AG04449 (cell line): Measurements from ENCODE around the gene PDK4.

ENCODE experiments used
- CTCF ChIA-PET: fragments of 350-600 bp; formaldehyde crosslinking; extraction: SDS; loops from one replicate; lab custom pipeline; 2021; ENCODE audit warnings: antibody characterized with exemption; lab: Yijun Ruan, JAX
- POLR2A ChIA-PET: fragments of 400-600, 350-600 bp; formaldehyde crosslinking; extraction: SDS; loops from one replicate; lab custom pipeline; 2020; ENCODE audit warnings: antibody characterized with exemption, inconsistent platforms; lab: Yijun Ruan, JAX
- DNase-seq: peaks from one replicate; pipeline ENCODE4 v3.0.0-alpha.2; 2010; ENCODE audit warnings: low read depth, low spot score
- H3K4me3 ChIP-seq: 2 replicates; pipeline ENCODE4 v1.5.1; 2011; ENCODE audit warnings: low read depth, mild to moderate bottlenecking, control low read depth, low read length
- TF ChIP-seq, protein P1 (sequence below): IDR thresholded peaks from one replicate; pipeline ENCODE4 v1.5.1; 2011; ENCODE audit warnings: mild to moderate bottlenecking, moderate library complexity, low read length, control low read depth, inconsistent platforms; ENCODE audit not compliant: insufficient read depth; ENCODE audit errors: missing control alignments

Gene PDK4

DNA sequence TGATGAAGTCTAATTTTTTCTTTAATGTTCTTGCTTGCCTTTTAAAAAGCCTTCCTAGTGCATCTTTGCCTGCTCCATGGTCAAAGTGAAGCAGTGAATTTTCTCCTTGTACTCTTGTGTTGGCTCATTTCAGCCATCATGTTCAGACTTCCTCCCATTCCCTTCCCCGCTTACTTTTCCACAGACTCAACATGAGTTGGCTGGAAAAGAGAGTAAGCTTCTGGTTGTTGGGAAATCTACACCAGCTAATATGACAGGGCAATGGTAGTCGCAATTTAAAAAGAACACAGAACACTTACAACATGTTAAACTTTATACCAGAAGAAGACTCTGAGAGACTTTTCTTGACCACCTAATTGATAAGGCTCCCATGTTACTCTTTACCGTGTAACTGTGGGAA is 24.3 kb upstream of the PDK4 start:
- DNase-seq = no peak
- POLR2A ChIA-PET = no interaction called here
- H3K4me3 ChIP-seq = no peak overlapping the region
- TF ChIP-seq, protein P1, sequence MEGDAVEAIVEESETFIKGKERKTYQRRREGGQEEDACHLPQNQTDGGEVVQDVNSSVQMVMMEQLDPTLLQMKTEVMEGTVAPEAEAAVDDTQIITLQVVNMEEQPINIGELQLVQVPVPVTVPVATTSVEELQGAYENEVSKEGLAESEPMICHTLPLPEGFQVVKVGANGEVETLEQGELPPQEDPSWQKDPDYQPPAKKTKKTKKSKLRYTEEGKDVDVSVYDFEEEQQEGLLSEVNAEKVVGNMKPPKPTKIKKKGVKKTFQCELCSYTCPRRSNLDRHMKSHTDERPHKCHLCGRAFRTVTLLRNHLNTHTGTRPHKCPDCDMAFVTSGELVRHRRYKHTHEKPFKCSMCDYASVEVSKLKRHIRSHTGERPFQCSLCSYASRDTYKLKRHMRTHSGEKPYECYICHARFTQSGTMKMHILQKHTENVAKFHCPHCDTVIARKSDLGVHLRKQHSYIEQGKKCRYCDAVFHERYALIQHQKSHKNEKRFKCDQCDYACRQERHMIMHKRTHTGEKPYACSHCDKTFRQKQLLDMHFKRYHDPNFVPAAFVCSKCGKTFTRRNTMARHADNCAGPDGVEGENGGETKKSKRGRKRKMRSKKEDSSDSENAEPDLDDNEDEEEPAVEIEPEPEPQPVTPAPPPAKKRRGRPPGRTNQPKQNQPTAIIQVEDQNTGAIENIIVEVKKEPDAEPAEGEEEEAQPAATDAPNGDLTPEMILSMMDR = no peak
- CTCF ChIA-PET = interaction anchor here (1.4 kb wide), 1 partner anchor 10 kb away, joined by 3 read pairs; no protein-coding TSS in a partner anchor

DNA sequence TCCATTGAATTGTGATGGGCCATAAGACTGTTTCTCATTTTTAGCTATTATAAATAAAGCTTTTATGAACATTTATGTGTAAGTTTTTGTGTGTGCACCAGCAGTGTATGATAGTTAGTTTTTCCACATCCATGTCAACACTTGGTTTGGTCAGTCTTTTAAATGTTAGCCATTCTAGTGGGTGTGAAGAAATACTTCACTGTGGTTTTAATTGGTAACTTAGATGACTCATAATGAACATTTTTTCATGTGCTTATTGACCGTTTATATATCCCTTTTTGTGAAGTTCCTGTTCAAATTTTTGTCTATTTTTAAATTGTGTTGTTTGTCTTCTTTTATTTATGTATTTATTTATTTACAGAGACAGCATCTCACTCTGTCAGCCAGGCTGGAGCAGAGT is 23.6 kb upstream of the PDK4 start:
- ChIA-PET CTCF (no interaction called here), POLR2A (no interaction called here)
- TF ChIP-seq, protein P1 = no peak
- no peak overlapping the region for H3K4me3 ChIP-seq
- no peak for DNase-seq

DNA sequence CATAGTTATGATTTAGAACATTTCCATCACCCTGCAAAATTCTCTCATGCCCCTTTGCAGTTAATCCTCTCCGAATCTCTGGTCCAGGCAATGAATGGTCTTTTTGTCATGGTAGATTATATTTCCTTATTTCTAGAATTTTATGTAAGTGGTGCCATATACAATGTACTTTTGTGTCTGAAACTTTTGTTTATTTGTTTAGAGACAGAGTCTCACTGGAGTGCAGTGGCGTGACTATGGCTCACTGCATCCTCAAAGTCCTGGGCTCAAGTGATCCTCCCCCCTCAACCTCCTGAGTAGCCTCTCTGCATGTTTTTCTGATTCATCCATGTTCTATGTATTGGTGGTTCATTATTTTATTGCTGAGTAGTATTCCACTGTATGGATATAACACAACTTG is 23.2 kb upstream of the PDK4 start:
- CTCF ChIA-PET = no interaction called here
- no peak overlapping the region for H3K4me3 ChIP-seq
- DNase-seq = no peak
- TF ChIP-seq, protein P1 = no peak
- POLR2A ChIA-PET = no interaction called here

DNA sequence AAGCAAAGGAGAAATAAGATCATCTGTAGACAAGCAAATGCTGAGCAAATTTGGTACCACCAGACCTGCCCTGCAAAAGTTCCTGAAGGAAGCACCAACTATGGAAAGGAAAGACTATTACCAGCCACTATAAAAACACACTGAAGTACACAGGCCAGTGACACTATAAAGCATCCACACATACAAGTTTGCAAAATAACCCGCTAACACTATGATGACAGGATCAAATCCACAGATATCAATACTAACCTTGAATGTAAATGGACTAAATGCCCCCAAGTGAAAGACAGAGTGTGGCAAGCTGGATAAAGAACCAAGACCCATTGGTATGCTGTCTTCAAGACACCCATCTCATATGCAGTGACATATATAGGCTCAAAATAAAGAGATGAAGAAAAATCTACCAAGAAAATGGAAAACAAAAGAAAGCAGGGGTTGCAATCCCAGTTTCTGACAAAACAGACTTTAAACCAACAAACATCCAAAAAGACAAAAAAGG is 18.2 kb upstream of the PDK4 start:
- DNase-seq = no peak
- ChIA-PET POLR2A (no interaction called here), CTCF (no interaction called here)
- H3K4me3 ChIP-seq = no peak overlapping the region
- TF ChIP-seq, protein P1 = no peak

DNA sequence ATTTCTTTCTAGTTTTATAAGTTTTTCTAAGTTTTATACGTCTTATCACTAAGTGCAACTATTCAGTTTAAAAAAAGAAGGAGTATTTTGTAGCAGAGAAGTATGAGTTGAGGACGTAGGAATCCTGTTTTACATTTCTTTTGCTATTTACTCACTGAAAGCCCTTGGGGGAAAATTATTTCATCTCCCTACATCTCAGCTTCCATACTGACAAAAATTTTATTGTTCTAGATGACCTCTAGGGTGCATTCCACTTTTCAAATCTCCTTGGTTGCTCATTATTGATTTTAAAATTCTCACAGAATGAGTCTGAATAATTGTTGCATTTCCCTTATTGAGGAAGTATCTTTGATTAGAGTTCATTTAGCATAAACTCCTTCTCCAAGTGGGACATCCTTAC is 14.9 kb upstream of the PDK4 start:
- POLR2A ChIA-PET = no interaction called here
- CTCF ChIA-PET = interaction anchor here (1.5 kb wide), 1 partner anchor 10 kb away, joined by 3 read pairs; no protein-coding TSS in a partner anchor
- H3K4me3 ChIP-seq = no peak overlapping the region
- TF ChIP-seq, protein P1 = no peak
- DNase-seq = no peak

DNA sequence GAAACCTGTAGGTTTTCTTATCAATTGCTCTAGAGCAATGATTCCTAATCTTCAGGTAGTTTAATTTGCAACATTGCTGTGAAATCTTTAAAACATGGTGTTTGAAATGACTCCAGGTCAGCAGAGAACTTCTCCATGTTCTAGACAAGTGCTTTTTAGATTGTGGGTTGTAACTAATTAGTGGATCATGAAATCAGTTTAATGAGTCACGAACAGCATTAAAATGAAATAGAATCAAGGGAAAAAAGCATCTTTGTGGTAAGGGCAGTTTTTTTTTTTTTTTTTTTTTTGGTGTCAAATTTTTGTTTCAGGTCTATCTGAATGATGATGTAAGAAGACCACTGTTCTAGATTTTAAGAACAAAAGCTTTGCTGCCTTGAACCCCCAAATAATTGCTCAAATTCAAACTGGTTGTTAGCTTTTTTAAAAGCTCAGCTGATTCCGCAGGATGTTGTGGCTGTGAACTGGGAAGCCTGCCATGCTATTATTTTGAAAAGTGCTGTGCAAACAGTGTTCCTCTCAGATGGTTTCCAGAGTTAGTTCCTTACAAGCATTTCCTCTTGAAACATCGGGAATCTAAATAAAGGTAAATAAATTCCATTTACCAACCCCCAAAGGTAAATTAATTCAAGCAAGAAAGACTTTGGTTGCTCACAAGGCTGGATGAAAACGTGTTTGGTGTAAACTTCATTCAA is 13.1 kb upstream of the PDK4 start:
- no peak overlapping the region for H3K4me3 ChIP-seq
- DNase-seq = no peak
- CTCF ChIA-PET = interaction anchor here (0.6 to 1.3 kb wide), 2 partner anchors 97 to 1570 kb away, joined by 4 to 5 read pairs; no protein-coding TSS in a partner anchor
- TF ChIP-seq, protein P1 = no peak
- POLR2A ChIA-PET = interaction anchor here (0.6 to 1.2 kb wide), 3 partner anchors 12 to 1035 kb away, joined by 3 read pairs; partner anchors contain the start of gene PON2
